Measurements from ENCODE around the gene RHOT1. TPM values are rescaled to one million over a fixed set of nuclear protein-coding genes. Genes with fewer than 3 reads are reported as not detected.
"Not testable (repeated sequence)": the region's sequence is repeated elsewhere in the genome, so short reads cannot be mapped to it uniquely, and the experiment has no call there.

Gene RHOT1
- total RNA-seq, 1 donor from 2014 or later: 21.9 TPM

- DNase-seq (ENCODE audit: low read depth): no peak
- H3K4me3 ChIP-seq (ENCODE audit: low read depth, low read length): no peak overlapping the region
- no peak for TF ChIP-seq CTCF (conservative IDR thresholded peaks at IDR 0.05; ENCODE audit: low read depth, low read length)
These were observed 5.4 kb upstream of the RHOT1 start for GRCh38 chr17:32136856-32137255.

- DNase-seq (ENCODE audit: low read depth); H3K4me3 ChIP-seq (ENCODE audit: low read depth, low read length): not testable (repeated sequence)
These were observed 2.8 kb upstream of the RHOT1 start for GRCh38 chr17:32139504-32139903.

GRCh38 chr17:32141258-32141657, 1.0 kb upstream of the RHOT1 start:
- H3K4me3 ChIP-seq (ENCODE audit: low read depth, low read length): peak overlapping the region; percentile 92
- no peak for DNase-seq (ENCODE audit: low read depth)
- no peak for TF ChIP-seq CTCF (conservative IDR thresholded peaks at IDR 0.05; ENCODE audit: low read depth, low read length)

GRCh38 chr17:32141679-32142037, 644 bp upstream of the RHOT1 start:
- DNase-seq (ENCODE audit: low read depth): no peak
- no peak for TF ChIP-seq CTCF (conservative IDR thresholded peaks at IDR 0.05; ENCODE audit: low read depth, low read length)
- H3K4me3 ChIP-seq (ENCODE audit: low read depth, low read length): peak overlapping the region; percentile 92

GRCh38 chr17:32142857-32143526, 690 bp downstream of the RHOT1 start:
- no peak for TF ChIP-seq CTCF (conservative IDR thresholded peaks at IDR 0.05; ENCODE audit: low read depth, low read length)
- DNase-seq (ENCODE audit: low read depth): no peak
- peak overlapping the region; percentile 92 for H3K4me3 ChIP-seq (ENCODE audit: low read depth, low read length)

GRCh38 chr17:32143527-32143870, 1.2 kb downstream of the RHOT1 start:
- peak overlapping the region; percentile 92 for H3K4me3 ChIP-seq (ENCODE audit: low read depth, low read length)
- TF ChIP-seq CTCF (conservative IDR thresholded peaks at IDR 0.05; ENCODE audit: low read depth, low read length): no peak
- no peak for DNase-seq (ENCODE audit: low read depth)

- H3K4me3 ChIP-seq (ENCODE audit: low read depth, low read length); DNase-seq (ENCODE audit: low read depth): not testable (repeated sequence)
These were observed 2.1 kb downstream of the RHOT1 start for GRCh38 chr17:32144442-32144841.

- DNase-seq (ENCODE audit: low read depth): no peak
- no peak overlapping the region for H3K4me3 ChIP-seq (ENCODE audit: low read depth, low read length)
- TF ChIP-seq CTCF (conservative IDR thresholded peaks at IDR 0.05; ENCODE audit: low read depth, low read length): no peak
These were observed 6.0 kb downstream of the RHOT1 start for GRCh38 chr17:32148351-32148750.
